HG03521 (cell line): ENCODE results near the gene PDZRN4.
"Not testable (repeated sequence)": the region's sequence is repeated elsewhere in the genome, so short reads cannot be mapped to it uniquely, and the experiment has no call there.

Source experiments
- ATAC-seq: cut with Tn5 transposase; IDR thresholded peaks from one replicate; pipeline ENCODE4 v1.9.1; 2021; ENCODE audit warnings: mild to moderate bottlenecking, moderate library complexity; ENCODE audit not compliant: unreplicated experiment

PDZRN4 gene

GRCh38 chr12:41280341-41281095, 92.4 kb downstream of the PDZRN4 start:
- not testable (repeated sequence) for ATAC-seq

- not testable (repeated sequence) for ATAC-seq
Measured at GRCh38 chr12:41285470-41285869, 97.3 kb downstream of the PDZRN4 start.

GRCh38 chr12:41286426-41286825, 98.3 kb downstream of the PDZRN4 start:
- no peak for ATAC-seq

- no peak for ATAC-seq
Measured at GRCh38 chr12:41287500-41288141, 99.5 kb downstream of the PDZRN4 start.

GRCh38 chr12:41288142-41288811, 100.2 kb downstream of the PDZRN4 start:
- no peak for ATAC-seq

GRCh38 chr12:41289501-41289900, 101.4 kb downstream of the PDZRN4 start:
- no peak for ATAC-seq

GRCh38 chr12:41293011-41293410, 104.9 kb downstream of the PDZRN4 start:
- ATAC-seq = no peak

- ATAC-seq = no peak
Measured at GRCh38 chr12:41293461-41293860, 105.3 kb downstream of the PDZRN4 start.

GRCh38 chr12:41302979-41303403, 114.9 kb downstream of the PDZRN4 start:
- no peak for ATAC-seq

GRCh38 chr12:41304526-41304925, 116.4 kb downstream of the PDZRN4 start:
- no peak for ATAC-seq

- ATAC-seq = no peak
Measured at GRCh38 chr12:41310367-41310766, 122.2 kb downstream of the PDZRN4 start.

GRCh38 chr12:41311883-41312282, 123.8 kb downstream of the PDZRN4 start:
- no peak for ATAC-seq

GRCh38 chr12:41312451-41312850, 124.3 kb downstream of the PDZRN4 start:
- ATAC-seq = not testable (repeated sequence)

- no peak for ATAC-seq
Measured at GRCh38 chr12:41325336-41325735, 137.2 kb downstream of the PDZRN4 start.

- no peak for ATAC-seq
Measured at GRCh38 chr12:41327096-41327895, 139.2 kb downstream of the PDZRN4 start.

GRCh38 chr12:41333974-41334373, 145.9 kb downstream of the PDZRN4 start:
- ATAC-seq = no peak

GRCh38 chr12:41334390-41334789, 146.3 kb downstream of the PDZRN4 start:
- ATAC-seq = no peak

GRCh38 chr12:41336041-41336549, 148.0 kb downstream of the PDZRN4 start:
- ATAC-seq = no peak

GRCh38 chr12:41339784-41340183, 151.7 kb downstream of the PDZRN4 start:
- no peak for ATAC-seq

- no peak for ATAC-seq
Measured at GRCh38 chr12:41344776-41345470, 156.8 kb downstream of the PDZRN4 start.
